HG02870 (cell line): ENCODE measurements around the gene TRIM65.

ENCODE experiments used
- ATAC-seq: cut with Tn5 transposase; IDR thresholded peaks from one replicate; pipeline ENCODE4 v1.9.1; 2021; ENCODE audit warnings: mild to moderate bottlenecking, moderate library complexity; ENCODE audit not compliant: unreplicated experiment

Gene TRIM65

DNA sequence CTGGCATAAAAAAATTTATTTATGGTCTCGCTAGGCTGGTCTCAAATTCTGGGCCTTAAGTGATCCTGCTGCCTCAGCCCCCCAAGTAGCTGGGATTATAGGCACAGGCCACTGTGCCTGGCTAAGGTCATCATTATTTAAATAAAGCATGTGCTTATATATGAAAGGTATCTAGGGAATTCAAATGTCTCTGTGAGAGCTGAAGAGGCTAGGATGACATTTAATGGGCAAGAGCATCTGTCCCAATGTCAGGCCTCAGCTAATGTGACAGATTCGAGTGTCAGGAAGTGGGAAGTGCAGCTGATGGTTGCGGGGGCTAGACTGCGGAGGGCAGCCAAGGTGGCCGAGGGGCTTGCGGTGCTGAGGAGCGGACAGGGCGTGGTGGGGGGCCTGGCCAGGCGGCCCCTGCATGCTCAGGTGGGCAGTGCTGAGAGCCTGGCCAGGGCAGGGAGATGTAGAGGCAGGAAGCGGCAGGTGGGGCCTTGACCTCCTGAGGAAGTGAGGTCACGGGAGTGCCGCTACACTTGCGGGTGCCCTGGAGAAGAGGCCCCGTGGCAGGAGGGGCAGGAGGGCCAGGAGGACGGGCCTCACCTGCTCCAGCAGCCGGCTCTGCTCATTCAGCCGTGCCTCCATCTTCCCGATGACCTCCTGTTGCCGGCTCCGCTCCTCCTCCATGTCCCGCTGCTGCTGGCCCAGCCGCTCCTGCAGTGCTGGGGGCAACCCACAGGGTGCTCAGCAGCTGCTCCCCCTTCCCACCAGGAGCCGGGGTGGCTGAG is 20.6 kb upstream of the TRIM65 start:
- ATAC-seq: no peak

DNA sequence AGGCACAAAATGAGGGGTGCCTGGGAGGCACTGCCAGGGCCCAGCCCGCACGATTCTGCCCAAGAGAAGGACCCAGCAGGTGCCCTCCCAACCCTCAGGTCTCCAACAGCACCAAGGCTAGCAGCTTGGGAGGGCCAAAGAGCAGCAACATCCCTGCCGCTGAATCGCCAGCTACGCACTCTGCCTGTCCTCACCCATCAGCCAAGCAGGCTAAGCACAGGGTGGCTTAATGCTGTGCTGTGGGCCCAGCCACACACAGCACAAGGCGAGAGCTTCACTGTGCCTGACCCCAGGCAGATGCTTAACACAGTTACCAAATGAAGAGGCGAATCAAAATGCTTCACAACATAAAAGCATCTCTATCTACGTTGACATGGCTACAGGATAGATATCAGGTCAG is 18.5 kb upstream of the TRIM65 start:
- ATAC-seq: no peak

DNA sequence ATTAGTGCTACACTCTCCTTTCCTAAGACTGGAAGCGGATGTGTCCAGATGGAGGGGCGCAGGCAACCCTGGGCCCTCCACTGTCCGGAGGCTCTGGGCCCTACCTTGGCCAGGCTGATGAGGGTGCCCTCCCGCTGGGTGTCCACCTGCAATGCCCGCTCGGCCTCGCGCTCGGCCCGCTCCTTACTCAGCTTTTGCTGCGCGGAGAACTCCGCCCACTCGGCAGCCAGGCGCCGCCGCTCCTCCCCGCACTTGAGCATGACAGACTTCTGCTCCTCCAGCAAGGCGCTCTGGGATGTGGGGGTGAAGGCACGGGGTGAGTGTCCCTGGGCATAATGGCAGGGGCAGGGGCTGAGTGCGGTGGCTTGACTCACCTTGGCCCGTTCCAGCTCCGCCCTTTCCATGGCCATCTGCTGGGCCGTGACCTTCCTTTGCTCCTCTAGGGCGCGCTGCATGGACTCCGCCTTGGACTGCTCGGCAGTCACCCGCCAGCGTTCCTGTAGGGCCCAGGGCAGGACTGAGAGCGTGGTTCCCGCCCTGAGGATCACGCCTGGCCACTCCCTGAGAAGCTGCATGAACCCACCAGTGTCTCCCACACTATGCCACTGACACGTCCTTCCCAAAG is 18.0 kb upstream of the TRIM65 start:
- no peak for ATAC-seq

DNA sequence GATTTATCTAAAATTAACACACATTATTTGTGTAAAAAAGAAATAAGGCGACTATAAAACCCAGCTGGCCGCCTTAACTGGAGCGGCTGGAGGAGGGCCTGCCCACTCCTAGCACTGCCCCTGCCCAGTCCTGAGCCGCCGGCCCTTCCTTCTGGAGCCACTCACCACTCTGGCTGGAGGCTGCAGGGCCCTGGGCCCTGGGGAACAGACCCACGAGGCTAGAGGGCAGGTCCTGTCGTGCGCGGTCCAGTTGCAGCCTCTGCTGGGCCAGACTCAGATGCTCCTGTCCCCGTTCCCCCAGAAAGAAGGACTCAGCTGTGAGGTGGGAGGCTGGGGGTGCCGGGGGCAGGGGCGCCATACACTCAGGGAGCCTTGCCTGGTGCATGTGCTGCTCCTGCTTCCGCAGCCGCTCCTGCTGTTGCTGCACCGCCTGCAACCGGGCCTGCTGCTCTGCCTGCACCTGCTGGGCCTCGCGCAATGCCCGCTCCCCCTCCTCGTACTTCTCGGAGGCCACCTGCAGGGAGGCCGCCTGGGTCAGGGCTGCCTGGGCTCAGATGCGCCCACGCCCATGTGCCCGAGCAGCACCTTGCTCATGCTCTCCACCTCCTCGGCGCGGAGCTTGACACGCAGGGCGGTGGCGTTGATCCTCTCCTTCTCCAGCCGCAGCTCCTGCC is 16.9 kb upstream of the TRIM65 start:
- ATAC-seq: no peak

DNA sequence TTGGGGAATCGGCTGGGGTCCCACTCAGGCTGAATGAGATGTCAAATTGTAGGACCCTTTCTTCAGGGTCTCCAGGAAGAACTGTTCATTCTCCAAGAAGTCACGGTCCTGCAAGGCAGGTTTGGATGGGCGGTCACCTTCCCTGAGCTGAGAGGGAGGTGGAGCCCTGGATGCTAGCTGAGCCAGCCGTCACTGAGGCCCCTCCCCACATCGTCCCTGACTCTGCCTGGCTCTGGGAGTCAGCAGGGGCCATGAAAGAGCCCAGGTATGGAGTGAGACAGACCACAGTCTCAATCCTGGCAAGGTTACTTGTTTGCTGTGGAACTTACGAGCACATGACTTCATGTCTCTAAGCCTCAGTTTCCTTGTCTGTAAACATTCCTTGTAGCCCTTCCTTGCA is 13.9 kb upstream of the TRIM65 start:
- no peak for ATAC-seq

DNA sequence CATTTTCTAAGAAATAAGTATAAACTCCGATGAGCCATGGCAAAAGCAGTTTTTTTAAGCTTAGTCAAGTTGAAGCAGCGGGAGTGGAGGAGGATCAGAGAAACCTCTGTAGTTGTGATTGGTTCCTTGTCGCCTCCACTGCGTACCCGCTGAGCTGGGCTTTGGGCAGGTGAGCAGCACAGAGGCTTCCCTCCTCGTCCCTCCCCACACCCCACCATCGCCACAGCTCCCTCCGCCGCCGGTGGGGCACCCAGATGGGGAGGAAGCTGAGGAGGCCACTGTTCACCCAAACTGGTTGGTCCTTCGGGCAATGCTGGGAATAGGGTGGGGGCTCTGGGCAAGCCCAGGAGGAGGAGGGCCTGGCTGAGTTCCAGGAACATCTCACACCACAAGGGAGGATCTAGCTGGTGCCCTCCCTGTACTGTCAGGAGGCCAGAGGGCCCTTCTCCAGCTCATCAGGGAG is 13.1 kb upstream of the TRIM65 start:
- ATAC-seq: no peak

DNA sequence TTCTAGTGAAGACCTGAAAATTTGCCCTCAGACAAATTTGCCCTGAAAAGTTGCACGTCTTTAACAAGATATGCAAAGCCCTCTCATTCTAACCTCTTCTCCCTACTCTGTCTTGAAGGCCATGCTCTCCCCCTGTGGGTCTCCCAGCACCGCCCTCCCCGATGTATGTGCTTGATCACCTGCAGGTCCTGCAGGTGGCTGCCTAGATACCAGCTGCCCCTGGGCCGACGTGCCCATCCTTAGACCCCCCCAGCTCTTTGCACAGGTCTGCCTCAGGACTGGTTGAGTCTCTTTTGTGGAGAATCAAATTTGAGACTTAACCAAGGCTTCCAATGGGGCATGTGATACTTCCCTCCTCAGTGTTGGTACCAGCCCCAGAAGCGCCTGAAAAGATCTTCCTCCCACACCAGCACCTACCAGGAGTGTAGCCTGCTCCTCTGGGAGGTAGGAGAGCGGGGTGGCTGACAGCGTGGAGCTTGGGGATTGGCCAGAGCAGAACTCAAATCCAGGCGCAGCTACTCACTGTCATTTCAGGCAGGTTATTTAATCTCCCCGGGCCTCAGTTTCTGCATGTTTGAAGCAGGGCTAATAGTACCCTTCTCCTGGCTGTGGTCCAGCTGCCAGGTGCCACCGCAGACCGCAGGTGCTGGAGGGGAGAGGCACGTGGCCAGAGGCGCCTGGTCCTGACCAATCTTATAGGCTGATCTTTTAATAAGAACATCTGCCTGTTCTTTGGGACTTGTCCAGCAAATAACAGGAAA is 12.5 kb upstream of the TRIM65 start:
- ATAC-seq: no peak

DNA sequence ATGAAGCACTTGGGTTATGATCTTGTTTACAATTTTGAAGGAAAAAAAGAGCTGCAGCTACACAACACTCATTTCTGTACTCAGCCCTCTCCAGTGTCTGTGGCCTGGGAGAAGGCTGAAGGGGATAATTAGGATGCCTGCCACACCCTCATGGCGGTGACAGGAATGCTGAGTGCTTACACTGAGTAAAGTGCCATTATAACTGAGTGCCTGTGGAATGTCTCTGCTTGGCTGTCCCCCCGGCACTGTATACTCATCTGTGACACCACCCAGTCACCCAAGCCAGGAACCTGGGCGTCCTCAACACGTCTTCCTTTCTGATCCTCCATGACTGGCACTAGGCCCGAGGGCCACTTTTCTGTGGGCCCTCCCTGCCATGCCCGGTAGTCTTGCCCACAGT is 11.4 kb upstream of the TRIM65 start:
- ATAC-seq: no peak

DNA sequence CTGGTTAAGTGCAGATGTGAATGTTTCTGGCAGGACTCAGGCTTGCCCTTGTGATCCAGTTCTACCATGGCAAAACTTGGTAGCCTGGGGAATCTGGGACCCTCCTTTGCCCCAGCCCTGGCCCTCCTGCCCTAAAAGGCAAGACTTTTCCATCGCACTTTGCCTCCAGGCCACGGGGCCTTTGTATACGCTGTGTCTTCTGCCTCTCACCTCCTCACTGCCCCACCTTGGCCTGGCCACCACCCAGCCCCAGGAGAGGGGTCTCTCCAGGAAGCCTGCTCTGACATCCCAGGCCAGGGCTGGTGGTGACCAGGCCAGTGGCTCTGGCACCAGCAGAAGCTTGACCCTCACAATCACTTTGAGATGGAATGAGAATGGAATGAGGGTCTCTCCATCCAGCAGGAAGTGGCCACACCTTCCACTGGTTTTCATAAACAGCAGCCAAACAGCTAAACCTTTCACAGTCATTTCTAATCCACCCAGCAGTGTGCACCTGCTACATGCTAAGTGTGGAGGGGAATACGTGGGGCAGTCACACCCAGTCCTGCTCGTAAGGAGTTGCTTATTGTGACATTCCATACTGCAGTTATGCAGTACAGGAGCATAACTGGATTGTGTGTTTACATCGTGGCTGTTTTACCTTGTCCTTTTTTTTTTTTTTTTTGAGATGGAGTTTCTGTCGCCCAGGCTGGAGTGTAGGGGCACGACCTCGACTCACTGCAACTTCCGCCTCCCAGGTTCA is 9.6 kb upstream of the TRIM65 start:
- no peak for ATAC-seq

DNA sequence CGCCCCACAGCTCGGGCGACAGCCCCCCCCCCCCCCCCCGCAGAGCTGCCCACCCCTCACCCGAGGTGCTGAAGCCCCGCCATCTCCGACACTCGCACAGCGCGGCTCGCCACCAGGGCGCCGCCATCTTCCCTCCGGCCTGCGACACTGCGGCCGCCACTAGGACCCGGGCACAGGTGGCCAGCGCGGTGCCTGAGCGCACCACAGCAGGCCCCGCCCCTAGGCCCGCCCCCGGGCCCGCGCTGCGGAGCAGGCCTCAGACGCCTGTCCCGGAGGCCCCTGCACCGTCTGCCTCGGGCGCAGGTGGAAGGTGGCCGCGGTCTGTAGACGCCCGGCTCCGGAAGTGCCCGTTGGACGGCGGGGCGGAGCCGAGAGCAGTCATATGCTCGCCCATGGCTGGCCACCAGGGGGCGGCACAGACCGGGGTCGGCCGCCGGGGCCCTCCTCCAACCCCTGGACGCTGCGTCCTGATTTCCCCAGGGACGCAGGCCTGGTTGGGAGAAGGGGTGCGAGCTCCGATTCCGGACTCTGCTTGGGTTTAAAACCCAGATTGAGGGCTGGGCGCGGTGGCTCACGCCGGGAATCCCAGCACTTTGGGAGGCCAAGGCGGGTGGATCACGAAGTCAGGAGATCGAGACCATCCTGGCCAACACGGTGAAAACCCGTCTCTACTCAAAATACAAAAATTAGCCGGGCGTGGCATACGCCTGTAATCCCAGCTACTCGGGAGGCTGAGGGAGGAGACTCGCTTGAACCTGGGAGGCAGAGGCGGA is 8.2 kb upstream of the TRIM65 start, which contains the start of gene MRPL38:
MRPL38 (minus strand) TSS at position 136 of the 773 bp plus-strand sequence; CDS start at position 127, 9 bp downstream.
- ATAC-seq: peak; percentile 91

DNA sequence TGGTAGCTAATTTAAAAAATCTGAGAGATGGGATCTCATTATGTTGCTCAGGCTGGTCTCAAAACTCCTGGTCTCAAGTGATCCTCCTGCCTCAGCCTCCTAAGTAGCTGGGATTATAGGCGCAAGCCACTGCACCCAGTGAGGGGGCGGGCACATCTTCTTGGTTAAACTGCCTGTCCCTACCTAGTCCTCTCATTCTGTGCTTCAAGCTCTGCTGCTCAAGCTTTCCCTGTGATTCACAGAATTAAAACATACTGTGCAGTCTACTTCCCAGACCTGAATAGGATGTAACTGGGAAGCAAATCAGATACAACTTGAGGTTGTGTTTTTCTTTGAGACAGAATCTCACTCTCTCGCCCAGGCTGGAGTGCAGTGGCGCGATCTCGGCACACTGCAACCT is 5.7 kb upstream of the TRIM65 start:
- no peak for ATAC-seq

DNA sequence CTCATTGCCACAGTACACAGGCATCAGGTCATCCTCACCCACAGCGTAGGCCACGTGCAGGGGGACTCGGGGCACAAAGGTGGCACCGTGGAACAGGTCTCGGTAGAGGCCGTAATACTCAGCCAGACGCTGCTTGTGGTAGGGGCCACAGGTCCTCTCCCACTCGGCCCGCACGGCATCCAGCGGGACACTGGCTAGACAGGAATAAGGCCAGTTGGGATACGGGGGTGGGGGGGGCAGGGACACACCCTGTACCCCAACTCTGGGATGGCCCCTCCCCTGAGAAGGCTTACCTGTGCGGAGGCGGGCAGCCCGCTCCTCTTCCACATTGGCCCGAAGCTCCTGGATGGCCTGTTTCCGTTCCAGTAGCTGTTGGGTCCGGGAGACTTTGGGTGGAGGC is 5.0 kb upstream of the TRIM65 start:
- ATAC-seq: no peak

DNA sequence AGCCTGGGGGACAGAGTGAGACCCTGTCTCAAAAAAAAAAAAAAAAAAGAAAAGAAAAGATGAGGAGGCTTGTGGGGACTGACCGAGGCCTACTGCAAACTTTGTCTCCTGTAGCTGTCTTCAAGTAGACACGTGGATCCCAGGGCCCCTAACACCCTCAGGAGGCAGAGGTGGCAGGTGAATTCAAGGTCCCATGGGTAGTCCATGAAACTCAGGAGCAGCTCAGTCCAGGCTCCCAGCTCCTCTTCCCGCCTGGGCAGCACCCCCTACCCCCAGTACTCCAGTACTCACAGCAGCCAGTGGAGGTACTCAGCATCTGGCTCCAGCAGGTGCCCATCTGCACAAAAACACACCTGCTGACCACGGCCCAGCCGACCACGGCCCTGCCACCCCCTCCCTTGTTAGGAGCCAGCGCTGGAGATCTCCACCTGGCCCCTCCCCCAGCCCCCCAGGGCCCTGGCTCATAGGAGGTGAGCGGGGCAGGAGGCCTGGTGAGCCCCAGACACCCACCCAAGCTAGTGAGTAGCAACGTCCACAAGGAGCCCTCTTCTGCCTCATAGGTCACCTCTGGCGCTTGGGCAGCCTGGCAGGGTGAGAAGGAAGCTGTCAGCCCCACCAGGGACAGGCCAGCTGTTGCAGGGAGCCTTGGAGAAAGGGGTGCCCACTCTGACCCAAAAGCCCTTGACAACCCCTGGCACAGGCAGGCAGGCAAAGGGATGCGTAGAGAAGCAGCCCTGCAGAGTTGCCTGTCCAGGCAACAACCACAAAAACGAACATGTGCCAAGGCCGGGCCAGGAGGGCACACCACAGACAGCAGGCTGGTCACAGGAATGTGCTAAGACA is 4.2 kb upstream of the TRIM65 start:
- no peak for ATAC-seq

DNA sequence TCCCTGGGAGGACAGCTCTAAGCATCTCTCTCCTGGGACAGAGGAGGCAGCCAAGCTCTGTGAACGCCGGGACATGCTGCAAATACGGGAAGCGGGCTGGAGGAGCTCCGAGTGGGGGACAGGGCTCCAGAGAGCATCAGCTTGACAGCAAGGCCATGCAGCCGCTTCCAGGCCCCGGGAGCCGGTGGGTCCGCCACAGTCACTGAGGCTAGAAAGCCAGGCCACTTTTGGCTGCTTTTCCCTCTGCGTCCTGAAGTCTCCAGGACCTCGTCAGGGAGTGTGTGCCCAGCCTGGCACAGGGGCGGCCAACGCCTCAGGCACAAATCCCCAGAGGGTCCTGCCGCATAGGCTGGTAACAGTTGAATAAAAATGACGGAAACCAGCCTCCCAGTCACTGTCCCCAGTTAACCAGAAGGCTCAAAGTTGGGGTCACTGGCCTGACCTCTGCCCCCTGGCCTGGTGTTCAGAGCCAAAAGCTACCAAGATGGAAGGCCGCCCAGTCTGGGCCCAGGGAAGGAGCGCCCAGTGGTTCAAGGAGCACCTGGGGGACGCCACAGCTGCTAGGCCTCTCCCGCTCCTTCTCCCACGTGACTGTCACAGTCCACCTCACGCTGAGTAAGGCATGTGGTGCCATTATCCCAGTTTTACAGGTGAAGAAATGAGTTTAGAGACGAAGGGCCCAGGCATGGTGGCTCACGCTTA is 3.2 kb upstream of the TRIM65 start:
- no peak for ATAC-seq

DNA sequence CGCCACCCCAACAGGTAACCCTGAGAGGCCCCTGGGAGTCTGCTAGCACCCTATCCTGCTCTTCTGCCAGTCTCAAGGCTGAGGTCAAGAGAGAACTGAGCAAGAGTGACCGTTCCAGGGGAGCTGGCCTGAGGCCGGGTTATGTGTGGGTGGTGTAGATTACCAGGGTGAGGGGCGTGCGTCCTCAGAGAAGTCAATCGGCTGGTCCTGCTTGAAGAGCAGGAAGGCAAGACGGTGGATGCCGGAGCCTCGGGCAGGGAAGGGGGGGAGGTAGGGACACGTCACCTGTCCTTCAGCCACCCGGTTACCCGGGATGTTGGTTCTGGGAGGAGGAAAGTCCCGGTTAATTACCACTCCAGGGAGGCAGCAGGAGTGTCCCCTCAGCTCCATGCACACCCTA is 2.6 kb upstream of the TRIM65 start:
- ATAC-seq: no peak

DNA sequence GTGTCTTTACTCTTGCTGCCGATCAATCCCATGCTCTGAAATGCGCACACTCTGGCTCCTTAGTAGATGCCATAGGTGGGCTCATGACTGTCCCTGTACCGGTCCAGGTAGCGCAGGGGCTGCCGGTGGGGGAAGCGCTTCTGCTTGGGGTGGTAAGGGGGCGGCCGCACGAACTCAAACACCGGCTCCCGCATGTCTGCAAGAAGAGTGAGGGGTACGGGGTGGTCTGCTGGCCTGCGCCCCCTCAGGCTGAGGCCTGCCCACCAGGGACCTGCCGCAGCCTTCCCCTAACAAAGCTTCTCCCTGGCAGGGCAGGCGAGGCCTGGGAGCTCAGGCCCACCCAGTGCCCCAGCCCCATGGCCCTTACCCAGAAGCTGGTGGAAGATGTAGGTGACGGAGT is 2.0 kb upstream of the TRIM65 start:
- ATAC-seq: no peak

DNA sequence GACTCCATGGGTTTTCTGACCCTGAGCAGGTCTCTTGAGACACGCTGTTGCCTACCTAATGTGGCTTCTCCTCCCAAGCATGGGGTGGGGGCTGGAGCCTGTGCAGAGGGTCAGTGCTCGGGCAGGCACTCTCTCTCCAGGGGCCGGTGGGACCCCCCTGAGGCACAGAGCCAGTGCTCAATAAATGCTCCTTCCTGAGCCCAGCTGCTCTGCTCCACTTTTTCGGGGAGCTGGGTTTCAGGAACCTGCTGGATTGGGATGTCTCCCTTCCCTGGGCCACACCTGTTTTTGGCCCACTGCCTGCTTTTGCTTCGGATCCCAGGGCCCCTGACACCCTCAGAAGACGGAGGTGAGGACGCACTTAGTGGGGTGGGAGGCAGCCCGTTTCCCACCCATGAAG is 1.3 kb upstream of the TRIM65 start:
- no peak for ATAC-seq
